Left lung (tissue), 10 donors: ENCODE data around the gene RDH13. TPM values are rescaled to one million over a fixed set of nuclear protein-coding genes. Genes with fewer than 3 reads are reported as not detected.

ENCODE experiments used
- ATAC-seq: fragments of 200-7000 bp; cut with Tn5 transposase; one replicate; pipeline ENCODE4 v1.9.1; 2020; ENCODE audit warnings: moderate library complexity
- DNase-seq, 4 donors: peaks; one replicate each; pipeline ENCODE4 v3.0.0-alpha.2; 2013 to 2020
- H3K27ac ChIP-seq, 2 donors: fragments of 200-600 bp; sonication (generic) in 1 of 2; one replicate each; pipeline versions ENCODE4 v1.5.0 to v1.8.0; 2020 to 2021
- H3K27me3 ChIP-seq, 2 donors: fragments of 200-600 bp; sonication (generic) in 1 of 2; one replicate each; pipeline versions ENCODE4 v1.5.0 to v1.8.0; 2020 to 2021
- H3K36me3 ChIP-seq, 2 donors: fragments of 200-600 bp; sonication (generic) in 1 of 2; one replicate each; pipeline versions ENCODE4 v1.5.0 to v1.8.0; 2020 to 2021
- H3K4me1 ChIP-seq, 2 donors: fragments of 200-600 bp; one replicate each; pipeline ENCODE4 v1.8.0; 2021
- H3K4me3 ChIP-seq, 2 donors: fragments of 200-600 bp; sonication (generic) in 1 of 2; one replicate each; pipeline versions ENCODE4 v1.5.0 to v1.8.0; 2020 to 2021; ENCODE audit warnings: mild to moderate bottlenecking in 1 of 2
- H3K9me3 ChIP-seq, 2 donors: fragments of 200-600 bp; sonication (generic) in 1 of 2; one replicate each; pipeline versions ENCODE4 v1.5.0 to v1.8.0; 2020 to 2021
- intact Hi-C, 2 donors: fragments of 100-400 bp; cut with DNase I; formaldehyde crosslinking; loops; one replicate each; pipeline versions ENCODE4 v1.11.2 to v1.14.2; 2022
- polyA plus RNA-seq, 6 donors: library from polyadenylated mRNA; unstranded; fragments of 120-200 nt; gene quantifications; one replicate each; pipeline ENCODE4 v1.2.1, GENCODE V29; 2013; ENCODE audit not compliant: insufficient read length in 6 of 6
- total RNA-seq, 2 donors: library from RNA; stranded (reverse); fragmentation: NEBNext Ultra II Directional; extraction: Animal tissue kit (Norgen Biotek cat#: 25700); gene quantifications; one replicate each; pipeline ENCODE4 v1.2.1, GENCODE V29; 2021
- TF ChIP-seq, protein P1 (sequence below), 2 donors: fragments of 200-600 bp; sonication (generic) in 1 of 2; IDR thresholded peaks; one replicate each; pipeline versions ENCODE4 v1.5.0 to v1.8.0; 2021; ENCODE audit warnings: antibody characterized with exemption in 2 of 2
- donor health status: DM: no; HTN: yes; CAD: no.
- donor health status: DM: no; HTN: no; CAD: no.

RDH13 gene
- total and polyA plus RNA-seq, 8 donors: 7.3 to 38.0 (median 13.7) TPM

DNA sequence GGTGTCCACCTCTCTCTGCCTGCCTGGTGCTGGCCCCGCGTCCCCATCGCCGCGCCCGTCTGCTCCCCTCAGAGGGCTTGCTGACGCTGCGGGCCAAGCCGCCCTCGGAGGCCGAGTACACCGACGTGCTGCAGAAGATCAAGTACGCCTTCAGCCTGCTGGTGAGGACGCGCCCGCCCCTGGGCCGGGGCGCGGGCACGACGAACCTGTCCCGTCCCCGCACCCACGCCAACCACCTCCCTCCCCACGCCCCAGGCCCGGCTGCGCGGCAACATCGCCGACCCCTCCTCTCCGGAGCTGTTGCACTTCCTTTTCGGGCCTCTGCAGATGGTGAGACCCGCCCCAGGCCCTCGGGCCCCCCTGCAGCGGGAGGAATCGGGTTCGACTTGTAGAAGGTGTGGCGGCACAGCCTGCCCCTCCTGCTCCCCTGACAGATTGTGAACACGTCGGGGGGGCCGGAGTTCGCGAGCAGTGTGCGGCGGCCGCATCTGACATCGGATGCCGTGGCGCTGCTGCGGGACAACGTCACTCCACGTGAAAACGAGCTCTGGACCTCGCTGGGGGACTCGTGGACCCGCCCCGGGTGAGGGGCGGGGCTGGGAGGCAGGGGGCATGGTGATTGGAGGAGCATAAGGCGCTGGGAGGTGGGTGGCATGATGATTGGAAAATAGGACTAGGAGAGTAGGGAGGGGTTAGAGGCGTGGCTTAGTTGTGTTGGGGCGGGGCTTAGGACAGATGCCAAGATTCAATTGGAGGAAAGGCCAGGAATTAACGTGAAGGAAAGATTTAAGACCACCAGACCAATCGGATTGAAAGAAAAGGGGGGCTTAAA, 19.3 kb upstream of the RDH13 start:
- Histone ChIP-seq H3K4me1 (peaks cover 16 to 38% of the 10 kb centered on the region in 2 donors), H3K9me3 (no peaks in the 10 kb centered on the region), H3K27me3 (peaks cover 40 to 93% of the 10 kb centered on the region in 2 donors), H3K27ac (no peak overlapping the region), H3K36me3 (no peaks in the 10 kb centered on the region), H3K4me3 (peak overlapping the region in 1 of 2 donors; percentile 49)
- TF ChIP-seq, protein P1, sequence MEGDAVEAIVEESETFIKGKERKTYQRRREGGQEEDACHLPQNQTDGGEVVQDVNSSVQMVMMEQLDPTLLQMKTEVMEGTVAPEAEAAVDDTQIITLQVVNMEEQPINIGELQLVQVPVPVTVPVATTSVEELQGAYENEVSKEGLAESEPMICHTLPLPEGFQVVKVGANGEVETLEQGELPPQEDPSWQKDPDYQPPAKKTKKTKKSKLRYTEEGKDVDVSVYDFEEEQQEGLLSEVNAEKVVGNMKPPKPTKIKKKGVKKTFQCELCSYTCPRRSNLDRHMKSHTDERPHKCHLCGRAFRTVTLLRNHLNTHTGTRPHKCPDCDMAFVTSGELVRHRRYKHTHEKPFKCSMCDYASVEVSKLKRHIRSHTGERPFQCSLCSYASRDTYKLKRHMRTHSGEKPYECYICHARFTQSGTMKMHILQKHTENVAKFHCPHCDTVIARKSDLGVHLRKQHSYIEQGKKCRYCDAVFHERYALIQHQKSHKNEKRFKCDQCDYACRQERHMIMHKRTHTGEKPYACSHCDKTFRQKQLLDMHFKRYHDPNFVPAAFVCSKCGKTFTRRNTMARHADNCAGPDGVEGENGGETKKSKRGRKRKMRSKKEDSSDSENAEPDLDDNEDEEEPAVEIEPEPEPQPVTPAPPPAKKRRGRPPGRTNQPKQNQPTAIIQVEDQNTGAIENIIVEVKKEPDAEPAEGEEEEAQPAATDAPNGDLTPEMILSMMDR (IDR thresholded peaks at IDR 0.05): no peak
- ATAC-seq: no peak
- DNase-seq: peak in 1 of 4 donors; percentile 80
- intact Hi-C loops: no loop called here

GRCh38 chr19:55081770-55082019, 18.7 kb upstream of the RDH13 start:
- intact Hi-C loops: no loop called here
- TF ChIP-seq, protein P1 (IDR thresholded peaks at IDR 0.05): no peak
- H3K4me3 ChIP-seq: peak overlapping the region in 1 of 2 donors; percentile 49
- DNase-seq (peak in 1 of 4 donors; percentile 75), ATAC-seq (no peak)
- peaks cover 39 to 93% of the 10 kb centered on the region in 2 donors for H3K27me3 ChIP-seq
- no peaks in the 10 kb centered on the region for H3K36me3 ChIP-seq
- H3K9me3 ChIP-seq: no peaks in the 10 kb centered on the region
- peaks cover 14 to 33% of the 10 kb centered on the region in 2 donors for H3K4me1 ChIP-seq
- no peak overlapping the region for H3K27ac ChIP-seq

DNA sequence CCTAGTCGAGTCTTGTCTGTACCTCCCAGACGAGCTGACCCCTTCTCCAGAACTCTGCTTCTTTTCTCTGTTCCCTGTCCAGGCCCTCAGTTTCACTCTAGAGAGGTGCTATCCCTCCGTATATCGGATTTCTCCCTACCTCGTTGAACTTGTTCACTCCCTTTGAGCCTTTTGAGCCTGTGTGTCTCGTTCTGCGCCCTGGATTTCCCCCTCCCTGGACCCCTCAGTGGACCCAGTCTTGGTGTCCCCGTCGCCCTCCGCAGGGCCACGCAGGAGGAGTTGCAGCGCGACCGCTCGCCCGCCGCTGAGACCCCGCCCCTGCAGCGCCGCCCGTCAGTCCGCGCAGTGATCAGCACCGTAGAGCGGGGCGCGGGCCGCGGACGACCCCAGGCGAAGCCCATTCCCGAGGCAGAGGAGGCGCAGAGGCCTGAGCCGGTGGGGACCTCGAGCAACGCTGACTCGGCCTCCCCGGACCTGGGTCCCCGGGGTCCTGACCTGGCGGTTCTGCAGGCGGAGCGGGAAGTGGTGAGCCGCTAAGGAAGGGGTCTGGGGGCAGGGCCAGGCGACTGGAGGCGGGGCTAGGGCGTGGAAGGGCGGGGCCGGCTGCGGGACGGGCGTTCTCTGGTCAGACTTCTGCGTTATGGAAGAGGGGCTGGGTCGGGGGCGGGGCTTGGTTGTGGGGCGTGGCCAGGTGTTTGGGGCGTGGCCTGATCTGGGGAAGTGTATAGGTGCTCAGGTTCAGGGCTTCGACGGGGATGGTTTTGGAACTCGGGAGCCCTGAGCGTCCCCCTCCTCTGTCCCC, 18.2 kb upstream of the RDH13 start:
- Histone ChIP-seq H3K27ac (peak overlapping the region in 1 of 2 donors; percentile 16), H3K4me3 (peak overlapping the region; percentile 43 to 49), H3K36me3 (no peaks in the 10 kb centered on the region), H3K9me3 (no peaks in the 10 kb centered on the region), H3K4me1 (peaks cover 14 to 33% of the 10 kb centered on the region in 2 donors), H3K27me3 (peaks cover 35 to 93% of the 10 kb centered on the region in 2 donors)
- ATAC-seq (peak; percentile 87), DNase-seq (peak in 3 of 4 donors; percentile 65 to 95 (median 87))
- TF ChIP-seq, protein P1 (IDR thresholded peaks at IDR 0.05): no peak
- intact Hi-C loops: no loop called here

DNA sequence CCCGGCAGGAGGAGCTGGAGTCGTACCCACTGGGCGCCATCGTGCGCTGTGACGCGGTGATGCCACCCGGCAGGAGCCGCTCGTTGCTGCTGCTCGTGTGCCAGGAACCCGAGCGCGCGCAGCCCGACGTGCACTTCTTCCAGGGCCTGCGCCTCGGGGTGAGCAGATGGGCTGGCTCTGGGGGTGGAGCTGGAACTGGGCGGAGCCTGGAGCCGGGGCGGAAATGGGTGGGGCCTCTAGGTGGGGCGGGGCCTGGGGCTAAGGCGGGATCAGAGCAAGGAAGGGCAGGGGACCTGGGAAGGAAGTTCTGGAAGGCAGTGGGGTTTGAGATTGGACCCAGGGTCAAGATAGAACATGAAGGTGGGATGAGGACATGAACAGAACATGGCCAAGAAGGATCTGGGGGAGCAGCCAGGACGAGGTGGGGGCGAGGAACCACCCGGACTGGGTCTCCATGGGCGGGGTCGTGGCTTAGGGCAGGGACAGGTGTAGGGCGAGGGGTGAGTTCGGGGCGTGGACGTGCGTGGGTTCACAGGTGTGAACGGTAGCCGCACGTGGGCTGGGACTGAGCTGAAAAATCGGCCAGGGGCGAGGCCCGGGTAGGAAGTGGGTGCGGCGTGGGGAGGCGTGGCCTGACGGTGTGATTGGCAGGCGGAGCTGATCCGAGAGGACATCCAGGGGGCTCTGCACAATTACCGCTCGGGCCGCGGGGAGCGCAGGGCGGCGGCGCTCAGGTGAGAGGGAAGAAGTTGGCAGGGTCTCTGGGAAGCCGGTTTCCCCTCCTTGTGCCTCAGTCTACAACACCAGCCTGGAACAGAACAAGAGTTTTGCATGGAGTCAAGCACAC, 17.4 kb upstream of the RDH13 start:
- Histone ChIP-seq H3K4me1 (peaks cover 14 to 36% of the 10 kb centered on the region in 2 donors), H3K27me3 (peaks cover 35 to 91% of the 10 kb centered on the region in 2 donors), H3K9me3 (no peaks in the 10 kb centered on the region), H3K27ac (peak overlapping the region in 1 of 2 donors; percentile 16), H3K4me3 (peak overlapping the region; percentile 43 to 49), H3K36me3 (no peaks in the 10 kb centered on the region)
- TF ChIP-seq, protein P1 (IDR thresholded peaks at IDR 0.05): no peak
- intact Hi-C loops: no loop called here
- DNase-seq (peak in 3 of 4 donors; percentile 42 to 92 (median 81)), ATAC-seq (peak; percentile 85)
